HG03159 (cell line): ENCODE measurements around the gene GNPAT.

Experiments
- ATAC-seq: cut with Tn5 transposase; IDR thresholded peaks from one replicate; pipeline ENCODE4 v1.9.1; 2021; ENCODE audit warnings: mild to moderate bottlenecking, moderate library complexity; ENCODE audit not compliant: unreplicated experiment

The GNPAT gene

DNA sequence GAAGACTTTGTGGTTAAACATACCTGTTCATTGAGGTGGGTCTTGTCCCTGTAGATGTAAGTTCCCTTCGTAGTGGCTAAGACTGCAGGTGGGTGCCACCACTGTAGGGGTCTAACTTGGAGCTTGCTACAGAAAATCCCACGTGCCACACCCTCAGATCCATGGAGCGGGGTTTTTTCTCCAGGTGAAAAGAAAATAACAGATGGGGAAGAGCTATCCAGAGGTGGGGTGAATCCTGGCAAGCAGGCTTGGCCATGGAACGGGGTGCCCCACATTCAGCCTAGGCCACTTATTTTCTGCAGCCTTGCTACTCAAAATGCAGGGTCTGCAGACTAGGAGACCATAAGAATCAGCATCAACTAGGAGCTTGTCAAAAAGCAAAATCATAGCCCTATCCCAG is 72.6 kb downstream of the GNPAT start:
- ATAC-seq, result no peak

DNA sequence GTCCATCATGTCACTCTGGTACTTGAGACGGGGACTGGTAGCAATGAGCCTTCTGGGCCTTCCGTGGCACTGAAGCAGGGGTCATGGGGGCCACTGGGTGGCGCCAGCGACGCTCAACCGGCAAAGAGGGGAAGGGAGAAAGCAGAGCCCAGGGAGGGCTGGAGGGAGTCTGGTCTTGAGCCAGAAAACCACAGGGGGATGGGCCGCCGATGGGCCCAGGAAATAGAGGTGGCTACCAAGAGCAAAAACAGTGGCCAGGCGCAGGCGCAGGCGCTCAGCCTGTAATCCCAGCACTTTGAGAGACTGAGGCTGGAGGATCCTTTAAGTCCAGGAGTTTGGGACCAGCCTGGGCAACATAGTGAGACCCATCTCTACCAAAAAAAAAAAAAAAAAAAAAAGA is 74.9 kb downstream of the GNPAT start:
- peak; percentile 63 for ATAC-seq

DNA sequence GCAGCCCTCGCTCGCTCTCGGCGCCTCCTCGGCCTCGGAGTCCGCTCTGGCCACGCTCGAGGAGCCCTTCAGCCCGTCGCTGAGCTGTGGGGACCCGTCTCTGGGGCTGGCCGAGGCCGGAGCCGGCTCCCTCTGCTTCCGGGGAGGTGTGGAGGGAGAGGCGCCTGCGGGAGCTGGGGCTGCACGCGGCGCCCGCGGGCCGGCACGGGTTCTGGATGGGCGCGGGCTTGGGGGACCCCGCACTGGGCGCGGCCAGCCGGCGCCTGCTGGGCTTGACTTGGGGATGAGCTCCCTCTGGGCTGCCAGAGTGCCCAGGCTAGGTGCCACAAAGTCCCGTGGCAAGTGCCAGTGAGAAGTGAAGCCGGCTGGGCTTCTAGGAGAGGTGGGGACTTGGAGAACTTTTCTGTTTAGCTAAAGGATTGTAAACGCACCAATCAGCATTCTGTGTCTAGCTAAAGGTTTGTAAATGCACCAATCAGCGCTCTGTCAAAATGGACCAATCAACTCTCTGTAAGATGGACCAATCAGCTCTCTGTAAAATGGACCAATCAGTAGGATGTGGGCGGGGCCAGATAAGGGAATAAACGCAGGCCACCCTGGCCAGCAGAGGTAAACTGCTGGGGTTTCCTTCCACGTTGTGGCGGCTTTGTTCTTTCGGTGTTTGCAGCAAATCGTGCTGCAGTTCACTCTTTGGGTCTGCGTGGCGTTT is 76.4 kb downstream of the GNPAT start:
- ATAC-seq, result no peak

DNA sequence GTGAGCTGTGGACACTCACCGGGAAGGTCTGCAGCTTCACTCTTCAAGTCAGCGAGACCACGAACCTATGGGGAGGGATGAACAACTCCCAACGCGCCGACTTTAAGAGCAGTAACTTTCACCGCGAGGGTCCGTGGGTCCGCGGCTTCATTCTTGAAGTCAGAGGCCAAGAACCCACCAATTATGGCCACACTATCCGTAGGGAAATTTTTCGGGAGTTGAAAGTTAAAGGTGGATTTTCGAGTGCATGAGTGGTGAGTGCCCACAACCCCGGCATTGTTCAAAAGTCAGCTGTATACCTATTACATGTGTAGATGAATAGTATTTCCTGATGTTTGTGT is 77.0 kb downstream of the GNPAT start:
- no peak for ATAC-seq

DNA sequence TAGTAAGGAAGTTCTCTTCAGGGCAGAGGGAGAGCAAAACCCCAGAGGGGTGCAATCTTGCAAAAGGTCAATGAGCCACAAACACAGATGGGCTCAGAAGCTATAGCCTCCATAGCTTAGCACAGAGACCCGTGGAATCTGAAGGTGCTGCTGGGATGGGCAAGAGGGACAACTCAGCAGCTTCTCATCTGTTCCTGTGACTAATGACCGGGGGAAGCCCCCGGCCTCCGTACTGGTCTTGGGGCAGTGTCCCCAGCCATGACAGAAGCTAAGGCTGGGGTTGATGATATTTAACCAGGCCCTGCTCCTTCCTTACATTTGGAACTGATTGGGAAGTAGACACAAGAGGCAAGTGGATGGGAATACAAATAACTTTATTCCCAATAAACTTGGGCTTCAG is 77.6 kb downstream of the GNPAT start:
- no peak for ATAC-seq

DNA sequence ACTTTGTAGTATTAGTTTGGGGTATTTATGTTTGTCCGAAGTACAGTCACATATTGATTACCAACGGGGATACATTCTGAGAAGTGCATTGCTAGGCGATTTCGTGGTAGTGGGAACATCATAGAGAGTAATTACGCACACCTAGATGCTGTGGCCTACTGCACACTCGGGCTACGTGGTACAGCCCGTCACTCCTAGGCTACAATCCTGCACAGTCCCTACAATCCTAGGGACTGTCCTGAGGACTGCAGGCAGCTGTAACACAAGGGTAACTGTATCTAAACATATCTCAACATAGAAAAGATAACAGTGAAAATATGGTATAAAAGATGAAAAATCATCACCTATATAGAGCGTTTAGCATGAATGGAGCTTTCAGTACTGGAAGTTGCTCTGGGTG is 78.1 kb downstream of the GNPAT start:
- ATAC-seq, result no peak

DNA sequence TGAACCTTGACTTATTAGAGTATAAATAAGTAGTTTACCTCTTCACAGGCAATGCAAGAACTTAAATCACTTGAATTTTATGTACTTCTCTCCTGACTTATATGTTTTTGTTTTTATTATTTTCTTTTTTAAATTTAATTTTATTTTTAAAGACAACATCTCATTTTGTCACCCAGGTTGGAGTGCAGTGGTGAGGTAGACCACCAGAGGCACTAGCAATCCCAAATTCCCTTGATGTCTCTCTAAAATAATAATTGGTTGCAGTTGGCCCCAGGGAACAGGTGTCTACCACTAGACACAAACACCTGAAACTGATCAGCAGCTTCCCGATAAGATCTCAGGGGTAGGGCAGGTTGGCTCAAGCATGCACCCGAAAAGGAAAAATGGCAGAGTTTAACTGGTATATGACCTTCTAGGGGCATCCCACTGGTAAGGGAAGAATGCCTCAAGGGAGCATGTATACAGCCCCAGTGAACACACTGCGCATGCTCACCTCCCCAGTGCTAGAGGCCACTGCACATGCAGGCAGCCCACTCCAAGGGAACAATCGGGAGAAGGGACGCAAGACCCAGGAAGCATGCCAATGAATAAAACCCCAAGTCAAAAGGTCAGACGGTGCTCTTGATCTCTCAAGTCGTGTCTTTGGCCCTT is 82.0 kb downstream of the GNPAT start:
- ATAC-seq, result no peak

DNA sequence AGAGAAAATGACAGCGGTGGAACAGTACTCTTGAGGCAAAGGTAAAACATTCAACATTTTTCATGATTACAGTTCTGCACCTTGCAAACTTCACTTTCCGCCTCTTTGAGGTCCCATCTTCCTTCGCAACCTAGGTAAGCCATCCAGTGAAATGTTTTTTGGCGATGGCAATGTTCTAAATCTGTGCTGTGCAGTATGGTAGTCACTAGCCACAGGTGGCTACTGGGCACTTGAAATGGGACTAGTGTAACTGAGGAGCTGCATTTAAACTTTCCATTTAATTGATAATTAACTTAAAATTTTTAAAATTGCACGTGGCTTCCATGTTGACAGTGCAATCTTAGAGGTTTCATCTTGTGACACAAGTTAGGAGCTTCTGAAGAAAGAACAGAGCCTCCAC is 83.6 kb downstream of the GNPAT start:
- no peak for ATAC-seq

DNA sequence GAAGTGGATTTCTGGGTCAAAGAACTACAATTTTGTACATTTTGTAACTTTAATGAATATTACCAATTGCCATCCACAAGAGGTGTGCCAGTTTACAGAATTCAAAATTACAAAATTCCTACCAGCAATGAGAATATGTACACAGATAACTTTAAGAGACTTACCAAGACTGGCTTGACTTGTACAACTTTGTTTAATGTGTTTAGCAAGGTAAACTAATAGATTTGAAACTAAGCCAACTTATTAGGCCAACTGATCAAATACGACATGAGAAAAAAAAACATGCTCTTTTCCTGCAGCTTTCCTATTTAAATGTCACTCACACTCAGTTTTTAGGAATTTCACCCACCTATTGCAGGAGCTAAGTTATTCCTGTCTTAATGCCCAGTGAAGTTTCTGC is 85.2 kb downstream of the GNPAT start:
- no peak for ATAC-seq
